ENCODE results near the gene DOCK4.

GRCh38 chr7:112154690-112155089 lies 51.5 kb downstream of the DOCK4 start:
- TF ChIP-seq GRHL2 (CRISPR knock-in tag; IDR thresholded peaks at IDR 0.05; ENCODE audit: insufficient replicate concordance, severe bottlenecking) (no peak), CTCF (IDR thresholded peaks at IDR 0.05) (no peak), IRF1 (CRISPR knock-in tag; IDR thresholded peaks at IDR 0.05) (no peak), USF2 (CRISPR knock-in tag; IDR thresholded peaks at IDR 0.05) (no peak), NFYB (CRISPR knock-in tag; conservative IDR thresholded peaks at IDR 0.05; ENCODE audit: low read depth) (no peak), E2F4 (CRISPR knock-in tag; IDR thresholded peaks at IDR 0.05; ENCODE audit: borderline replicate concordance, low read depth) (no peak), ETV6 (CRISPR knock-in tag; IDR thresholded peaks at IDR 0.05) (no peak), E2F1 (CRISPR knock-in tag; IDR thresholded peaks at IDR 0.05) (no peak)
